ENCODE data around the gene CCDC169. TPM values are rescaled to one million over a fixed set of nuclear protein-coding genes. Genes with fewer than 3 reads are reported as not detected.

CCDC169 gene
- total RNA-seq, 6 donors from 2014 or later, result 0.20 to 0.74 (median 0.26) TPM; not detected in 3

- no peaks in the 10 kb centered on the region for H3K27me3 ChIP-seq
- no peaks in the 10 kb centered on the region for H3K9me3 ChIP-seq
- DNase-seq (no peak), ATAC-seq (ENCODE audit: low FRiP score in 2 of 2) (peak in 1 of 2 donors; percentile 71)
- 65 to 72% methylated on average over 3 of the region's 3 CpGs for WGBS, 2 donors
- no peaks in the 10 kb centered on the region for H3K36me3 ChIP-seq
- H3K4me1 ChIP-seq, result no peaks in the 10 kb centered on the region
- H3K27ac ChIP-seq, result no peak overlapping the region
- H3K4me3 ChIP-seq, result no peak overlapping the region
- TF ChIP-seq POLR2A (IDR thresholded peaks at IDR 0.05), result no peak
- TF ChIP-seq CTCF (IDR thresholded peaks at IDR 0.05), result peak in 5 of 6 experiments; percentile 27 to 54 (median 45)
Measured at GRCh38 chr13:36275190-36276002, 22.2 kb downstream of the CCDC169 start.

- Histone ChIP-seq H3K9me3 (no peaks in the 10 kb centered on the region), H3K4me3 (no peak overlapping the region), H3K27me3 (no peaks in the 10 kb centered on the region), H3K36me3 (no peaks in the 10 kb centered on the region), H3K27ac (no peak overlapping the region), H3K4me1 (no peaks in the 10 kb centered on the region)
- ATAC-seq (ENCODE audit: low FRiP score in 2 of 2), result no peak
- TF ChIP-seq POLR2AphosphoS5 (IDR thresholded peaks at IDR 0.05) (no peak), CTCF (IDR thresholded peaks at IDR 0.05) (no peak), POLR2A (IDR thresholded peaks at IDR 0.05) (no peak), EP300 (IDR thresholded peaks at IDR 0.05) (no peak)
- WGBS, 2 donors, result 90 to 94% methylated on average over 2 of the region's 2 CpGs
- DNase-seq, result no peak
Measured at GRCh38 chr13:36273431-36273830, 24.2 kb downstream of the CCDC169 start.

- H3K9me3 ChIP-seq, result no peaks in the 10 kb centered on the region
- no peak overlapping the region for H3K27ac ChIP-seq
- no peak overlapping the region for H3K4me3 ChIP-seq
- peaks cover 0 to 9% (median 0%) of the 10 kb centered on the region in 4 donors for H3K4me1 ChIP-seq
- no peaks in the 10 kb centered on the region for H3K36me3 ChIP-seq
- no peak for TF ChIP-seq EP300 (IDR thresholded peaks at IDR 0.05)
- TF ChIP-seq CTCF (IDR thresholded peaks at IDR 0.05), result no peak
- no peak for TF ChIP-seq POLR2A (IDR thresholded peaks at IDR 0.05)
- DNase-seq (no peak), ATAC-seq (ENCODE audit: low FRiP score in 2 of 2) (peak in 1 of 2 donors; percentile 79)
- H3K27me3 ChIP-seq, result no peaks in the 10 kb centered on the region
Measured at GRCh38 chr13:36261976-36262375, 35.6 kb downstream of the CCDC169 start.

- ATAC-seq (ENCODE audit: low FRiP score in 2 of 2), result no peak
- WGBS, 2 donors, result 77 to 82% methylated on average over 3 of the region's 3 CpGs
- DNase-seq, result no peak
- Histone ChIP-seq H3K36me3 (no peaks in the 10 kb centered on the region), H3K4me3 (no peak overlapping the region), H3K27ac (no peak overlapping the region), H3K27me3 (no peaks in the 10 kb centered on the region), H3K9me3 (no peaks in the 10 kb centered on the region), H3K4me1 (peaks cover 0 to 9% (median 0%) of the 10 kb centered on the region in 4 donors)
- TF ChIP-seq POLR2AphosphoS5 (IDR thresholded peaks at IDR 0.05) (no peak), POLR2A (IDR thresholded peaks at IDR 0.05) (no peak), EP300 (IDR thresholded peaks at IDR 0.05) (no peak), CTCF (IDR thresholded peaks at IDR 0.05) (no peak)
Measured at GRCh38 chr13:36261011-36261410, 36.6 kb downstream of the CCDC169 start.
